Measurements from ENCODE around the gene CDKL5.
A peak's percentile ranks its signal among the peaks of the same experiment; 100 is the strongest.
"Not testable (repeated sequence)": the region's sequence is repeated elsewhere in the genome, so short reads cannot be mapped to it uniquely, and the experiment has no call there.

Gene CDKL5

GRCh38 chrX:18575744-18576143 lies 150.3 kb downstream of the CDKL5 start:
- TF ChIP-seq, protein P1, sequence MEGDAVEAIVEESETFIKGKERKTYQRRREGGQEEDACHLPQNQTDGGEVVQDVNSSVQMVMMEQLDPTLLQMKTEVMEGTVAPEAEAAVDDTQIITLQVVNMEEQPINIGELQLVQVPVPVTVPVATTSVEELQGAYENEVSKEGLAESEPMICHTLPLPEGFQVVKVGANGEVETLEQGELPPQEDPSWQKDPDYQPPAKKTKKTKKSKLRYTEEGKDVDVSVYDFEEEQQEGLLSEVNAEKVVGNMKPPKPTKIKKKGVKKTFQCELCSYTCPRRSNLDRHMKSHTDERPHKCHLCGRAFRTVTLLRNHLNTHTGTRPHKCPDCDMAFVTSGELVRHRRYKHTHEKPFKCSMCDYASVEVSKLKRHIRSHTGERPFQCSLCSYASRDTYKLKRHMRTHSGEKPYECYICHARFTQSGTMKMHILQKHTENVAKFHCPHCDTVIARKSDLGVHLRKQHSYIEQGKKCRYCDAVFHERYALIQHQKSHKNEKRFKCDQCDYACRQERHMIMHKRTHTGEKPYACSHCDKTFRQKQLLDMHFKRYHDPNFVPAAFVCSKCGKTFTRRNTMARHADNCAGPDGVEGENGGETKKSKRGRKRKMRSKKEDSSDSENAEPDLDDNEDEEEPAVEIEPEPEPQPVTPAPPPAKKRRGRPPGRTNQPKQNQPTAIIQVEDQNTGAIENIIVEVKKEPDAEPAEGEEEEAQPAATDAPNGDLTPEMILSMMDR (conservative IDR thresholded peaks at IDR 0.05; ENCODE audit: control insufficient read depth, insufficient read depth, low read depth, low read length): no peak
- DNase-seq (ENCODE audit: low read depth): no peak

DNA sequence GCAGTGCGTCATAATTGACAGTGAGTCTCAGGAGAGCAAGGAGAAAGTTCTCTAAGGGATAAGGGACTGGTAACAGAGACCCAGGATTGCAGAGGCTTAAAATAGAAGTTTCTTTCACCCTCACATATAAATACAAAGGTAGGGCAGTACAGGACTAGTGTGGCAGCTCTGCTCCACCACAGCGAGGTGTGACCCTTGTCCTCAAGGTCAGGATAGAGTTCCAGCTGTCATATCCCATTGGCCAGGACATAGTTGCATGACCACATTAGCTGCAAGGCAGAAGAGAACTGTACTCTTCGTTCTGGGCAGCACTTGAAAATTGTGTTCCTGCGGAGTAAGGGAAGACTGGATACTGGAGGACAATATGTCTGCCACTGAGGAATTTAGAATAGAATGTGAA lies 152.0 kb downstream of the CDKL5 start:
- no peak for DNase-seq (ENCODE audit: low read depth)

More at GRCh38 chrX:18575744-18576143, 150.3 kb downstream of the CDKL5 start:
- no peak overlapping the region for H3K4me3 ChIP-seq (ENCODE audit: control insufficient read depth, low read depth, low read length)

GRCh38 chrX:18578546-18578945 lies 153.1 kb downstream of the CDKL5 start:
- TF ChIP-seq, protein P1 (conservative IDR thresholded peaks at IDR 0.05; ENCODE audit: control insufficient read depth, insufficient read depth, low read depth, low read length): no peak
- no peak for DNase-seq (ENCODE audit: low read depth)
- no peak overlapping the region for H3K4me3 ChIP-seq (ENCODE audit: control insufficient read depth, low read depth, low read length)

More for the DNA sequence above, 152.0 kb downstream of the CDKL5 start:
- no peak overlapping the region for H3K4me3 ChIP-seq (ENCODE audit: control insufficient read depth, low read depth, low read length)
- TF ChIP-seq, protein P1 (conservative IDR thresholded peaks at IDR 0.05; ENCODE audit: control insufficient read depth, insufficient read depth, low read depth, low read length): no peak

DNA sequence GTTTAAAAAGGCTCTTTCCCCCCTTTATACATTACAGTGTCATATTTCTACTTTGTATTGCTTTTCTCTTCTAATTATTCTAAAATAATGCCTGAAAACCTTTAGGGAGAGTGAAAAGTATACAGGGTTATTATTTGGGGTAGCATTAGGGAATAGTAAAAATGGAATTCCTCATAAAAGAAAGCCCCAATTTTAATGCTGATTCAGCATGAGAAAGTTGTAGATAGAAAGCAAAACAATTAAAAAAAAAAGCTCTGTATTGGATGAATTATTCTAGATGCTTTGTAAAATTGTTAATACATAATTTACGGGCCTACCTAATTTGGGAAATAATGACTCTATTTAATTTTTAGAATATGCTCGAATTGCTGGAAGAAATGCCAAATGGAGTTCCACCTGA lies 154.1 kb downstream of the CDKL5 start:
- no peak overlapping the region for H3K4me3 ChIP-seq (ENCODE audit: control insufficient read depth, low read depth, low read length)
- no peak for DNase-seq (ENCODE audit: low read depth)
- TF ChIP-seq, protein P1 (conservative IDR thresholded peaks at IDR 0.05; ENCODE audit: control insufficient read depth, insufficient read depth, low read depth, low read length): no peak

- TF ChIP-seq, protein P1 (conservative IDR thresholded peaks at IDR 0.05; ENCODE audit: control insufficient read depth, insufficient read depth, low read depth, low read length): no peak
- no peak overlapping the region for H3K4me3 ChIP-seq (ENCODE audit: control insufficient read depth, low read depth, low read length)
- peak; percentile 19 for DNase-seq (ENCODE audit: low read depth)
Measured at GRCh38 chrX:18582910-18583493, 157.6 kb downstream of the CDKL5 start.

DNA sequence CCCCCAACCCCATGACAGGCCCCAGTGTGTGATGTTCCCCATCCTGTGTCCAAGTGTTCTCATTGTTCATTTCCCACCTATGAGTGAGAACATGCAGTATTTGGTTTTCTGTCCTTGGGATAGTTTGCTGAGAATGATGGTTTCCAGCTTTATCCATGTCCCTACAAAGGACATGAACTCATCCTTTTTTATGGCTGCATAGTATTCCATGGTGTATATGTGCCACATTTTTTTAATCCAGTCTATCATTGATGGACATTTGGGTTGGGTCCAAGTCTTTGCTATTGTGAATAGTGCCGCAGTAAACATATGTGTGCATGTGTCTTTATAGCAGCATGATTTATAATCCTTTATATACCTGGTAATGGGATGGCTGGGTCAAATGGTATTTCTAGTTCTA lies 163.9 kb downstream of the CDKL5 start:
- not testable (repeated sequence) for DNase-seq (ENCODE audit: low read depth); H3K4me3 ChIP-seq (ENCODE audit: control insufficient read depth, low read depth, low read length)

DNA sequence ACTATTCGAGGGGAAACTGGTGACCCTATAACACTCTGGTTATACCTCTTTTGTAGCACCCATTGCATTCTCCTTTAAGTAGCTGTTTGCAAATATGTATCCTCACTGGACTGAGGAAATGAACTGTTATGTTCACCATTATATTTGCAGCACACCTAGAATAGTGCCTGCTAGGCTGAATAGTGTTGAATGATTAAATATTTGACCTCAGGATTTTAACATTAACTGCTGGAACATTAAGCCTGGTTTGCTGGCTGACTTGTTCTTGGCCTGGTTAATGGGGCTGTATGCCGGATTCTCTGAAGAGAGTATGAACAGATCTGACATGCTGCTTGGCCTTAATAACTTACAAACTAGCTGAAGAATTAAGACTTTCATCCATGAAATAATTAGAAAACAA lies 166.4 kb downstream of the CDKL5 start:
- no peak for DNase-seq (ENCODE audit: low read depth)
- H3K4me3 ChIP-seq (ENCODE audit: control insufficient read depth, low read depth, low read length): no peak overlapping the region
- TF ChIP-seq, protein P1 (conservative IDR thresholded peaks at IDR 0.05; ENCODE audit: control insufficient read depth, insufficient read depth, low read depth, low read length): no peak

Data from fibroblast of mammary gland (primary cell).